Gastroesophageal sphincter (tissue), 4 donors: ENCODE measurements around the gene GRIP1. TPM values are rescaled to one million over a fixed set of nuclear protein-coding genes. Genes with fewer than 3 reads are reported as not detected.

Experiments used
- ATAC-seq: fragments of 150-250 bp; one replicate; pipeline ENCODE4 v1.9.1; 2016; ENCODE audit warnings: mild to moderate bottlenecking, moderate library complexity
- H3K27ac ChIP-seq, 4 donors: fragments of 200-600 bp; sonication (generic) in 3 of 4; 1 replicate in 3 of 4; 2 replicates in 1 of 4; pipeline ENCODE4 v1.5.1; 2016 to 2019
- H3K27me3 ChIP-seq: fragments of 200-600 bp; sonication (generic); one replicate; pipeline ENCODE4 v1.5.1; 2019
- H3K36me3 ChIP-seq, 2 donors: fragments of 200-600 bp; sonication (generic); one replicate each; pipeline ENCODE4 v1.5.1; 2019; ENCODE audit warnings: control low read depth in 1 of 2
- H3K4me1 ChIP-seq, 3 donors: fragments of 200-600 bp; sonication (generic); 1 replicate in 2 of 3; 2 replicates in 1 of 3; pipeline ENCODE4 v1.5.1; 2016 to 2019; ENCODE audit warnings: control low read depth in 2 of 3
- H3K4me3 ChIP-seq, 2 donors: fragments of 200-600 bp; sonication (generic); one replicate each; pipeline ENCODE4 v1.5.1; 2019; ENCODE audit warnings: mild to moderate bottlenecking in 1 of 2, moderate library complexity in 1 of 2
- H3K9me3 ChIP-seq, 3 donors: fragments of 200-600 bp; sonication (generic); one replicate each; pipeline ENCODE4 v1.5.1; 2017 to 2019; ENCODE audit warnings: control low read depth in 2 of 3
- EP300 ChIP-seq: sonication (generic); formaldehyde crosslinking; IDR thresholded peaks from one replicate; pipeline ENCODE4 v1.6.1; 2017; ENCODE audit warnings: antibody characterized with exemption, mild to moderate bottlenecking
- POLR2A ChIP-seq, 2 donors: fragments of 450-650 bp; IDR thresholded peaks; one replicate each; pipeline ENCODE4 v1.6.1; 2017; ENCODE audit warnings: antibody characterized with exemption in 2 of 2, mild to moderate bottlenecking in 2 of 2, moderate library complexity in 1 of 2
- POLR2AphosphoS5 ChIP-seq: sonication (generic); formaldehyde crosslinking; IDR thresholded peaks from one replicate; pipeline ENCODE4 v1.6.1; 2017; ENCODE audit warnings: antibody characterized with exemption
- WGBS, 2 donors: methylation state at CpG; one replicate each; pipeline ENCODE4 v1.1.5; 2018; ENCODE audit warnings: low coverage in 1 of 2; 5-methylcytosine and 5-hydroxymethylcytosine counted together
- total RNA-seq, 4 donors: library from RNA; depleted of rRNA; stranded (reverse); fragments of >200 nt; gene quantifications; one replicate each; pipeline ENCODE4 v1.1.0, GENCODE V29; 2016
- TF ChIP-seq, protein P1 (sequence below), 4 experiments: fragments of 200-600 bp in 2 of 4; fragments of 450-650 bp in 2 of 4; sonication (generic) in 1 of 4; IDR thresholded peaks; one replicate each; pipeline ENCODE4 v1.5.1; 2017 to 2019; ENCODE audit warnings: antibody characterized with exemption in 4 of 4, mild to moderate bottlenecking in 2 of 4, moderate library complexity in 2 of 4

GRIP1 gene
- total RNA-seq, 4 donors from 2014 or later, result 6.8 to 17.8 (median 11.6) TPM

DNA sequence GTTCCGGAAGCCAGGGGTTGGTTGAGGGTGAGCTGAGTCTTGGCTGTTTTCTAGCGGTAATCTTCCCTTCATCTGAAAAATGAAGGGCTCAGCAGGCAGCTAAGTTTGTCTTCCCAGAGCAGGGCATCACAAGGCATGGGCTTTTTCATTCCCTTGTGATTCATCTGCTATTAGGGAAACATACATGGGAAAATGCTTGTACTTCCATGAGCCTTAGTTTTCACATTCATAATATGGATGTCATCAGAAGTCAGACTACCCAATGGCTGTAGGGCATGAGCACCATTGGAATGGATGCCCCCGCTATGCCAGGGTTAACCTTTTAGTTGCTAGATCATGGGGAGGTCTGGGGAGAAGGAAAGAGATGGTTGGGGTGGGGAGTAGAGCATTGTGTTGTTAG is 357.9 kb downstream of the GRIP1 start:
- TF ChIP-seq POLR2AphosphoS5 (no peak), POLR2A (IDR thresholded peaks at IDR 0.05) (no peak), EP300 (no peak)
- TF ChIP-seq, protein P1, sequence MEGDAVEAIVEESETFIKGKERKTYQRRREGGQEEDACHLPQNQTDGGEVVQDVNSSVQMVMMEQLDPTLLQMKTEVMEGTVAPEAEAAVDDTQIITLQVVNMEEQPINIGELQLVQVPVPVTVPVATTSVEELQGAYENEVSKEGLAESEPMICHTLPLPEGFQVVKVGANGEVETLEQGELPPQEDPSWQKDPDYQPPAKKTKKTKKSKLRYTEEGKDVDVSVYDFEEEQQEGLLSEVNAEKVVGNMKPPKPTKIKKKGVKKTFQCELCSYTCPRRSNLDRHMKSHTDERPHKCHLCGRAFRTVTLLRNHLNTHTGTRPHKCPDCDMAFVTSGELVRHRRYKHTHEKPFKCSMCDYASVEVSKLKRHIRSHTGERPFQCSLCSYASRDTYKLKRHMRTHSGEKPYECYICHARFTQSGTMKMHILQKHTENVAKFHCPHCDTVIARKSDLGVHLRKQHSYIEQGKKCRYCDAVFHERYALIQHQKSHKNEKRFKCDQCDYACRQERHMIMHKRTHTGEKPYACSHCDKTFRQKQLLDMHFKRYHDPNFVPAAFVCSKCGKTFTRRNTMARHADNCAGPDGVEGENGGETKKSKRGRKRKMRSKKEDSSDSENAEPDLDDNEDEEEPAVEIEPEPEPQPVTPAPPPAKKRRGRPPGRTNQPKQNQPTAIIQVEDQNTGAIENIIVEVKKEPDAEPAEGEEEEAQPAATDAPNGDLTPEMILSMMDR (IDR thresholded peaks at IDR 0.05), result no peak
- 93 to 97% methylated on average over 3 of the region's 3 CpGs for WGBS, 2 donors

DNA sequence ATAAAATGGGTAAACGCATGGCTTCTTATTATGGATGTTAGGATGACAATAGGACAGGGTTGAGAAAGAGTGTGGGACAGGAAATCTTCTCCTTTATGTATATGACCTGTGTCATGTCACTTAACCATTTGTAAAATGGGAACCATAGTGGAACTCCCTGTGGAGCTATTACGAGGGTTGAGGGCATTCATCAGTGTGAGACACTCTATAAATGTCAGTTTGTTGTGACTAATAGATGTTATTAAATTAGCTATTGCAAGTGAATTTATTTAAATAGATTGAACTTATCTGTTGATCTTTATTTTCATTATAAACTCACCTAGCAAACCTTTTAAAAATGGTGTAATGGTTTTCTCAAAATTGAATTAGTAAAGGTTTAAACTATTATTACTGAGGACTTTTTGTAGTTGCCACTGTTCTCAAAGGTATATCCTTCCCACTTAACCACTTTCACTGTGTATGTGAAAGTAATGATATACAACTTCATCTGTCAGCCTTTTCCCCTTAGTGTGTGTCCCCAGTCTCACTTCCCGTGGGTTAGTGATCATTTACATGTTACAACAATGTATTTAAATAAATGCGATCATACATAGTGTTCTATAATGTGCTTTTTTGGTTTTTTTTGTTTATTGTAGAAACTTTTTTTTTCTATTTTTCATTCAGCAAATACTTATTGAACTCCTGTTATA is 359.5 kb downstream of the GRIP1 start:
- WGBS, 2 donors, result 84 to 85% methylated on average over 4 of the region's 4 CpGs
- Histone ChIP-seq H3K27ac (no peak overlapping the region), H3K4me1 (no peaks in the 10 kb centered on the region), H3K36me3 (peaks cover 0 to 32% of the 10 kb centered on the region in 2 donors), H3K9me3 (no peaks in the 10 kb centered on the region), H3K4me3 (no peak overlapping the region), H3K27me3 (no peaks in the 10 kb centered on the region)
- TF ChIP-seq POLR2AphosphoS5 (no peak), EP300 (no peak)
- ATAC-seq, result no peak

More for the DNA sequence above, 357.9 kb downstream of the GRIP1 start:
- Histone ChIP-seq H3K27ac (no peak overlapping the region), H3K36me3 (peaks cover 0 to 37% of the 10 kb centered on the region in 2 donors), H3K4me1 (no peaks in the 10 kb centered on the region), H3K9me3 (no peaks in the 10 kb centered on the region), H3K27me3 (no peaks in the 10 kb centered on the region), H3K4me3 (no peak overlapping the region)
- no peak for ATAC-seq

DNA sequence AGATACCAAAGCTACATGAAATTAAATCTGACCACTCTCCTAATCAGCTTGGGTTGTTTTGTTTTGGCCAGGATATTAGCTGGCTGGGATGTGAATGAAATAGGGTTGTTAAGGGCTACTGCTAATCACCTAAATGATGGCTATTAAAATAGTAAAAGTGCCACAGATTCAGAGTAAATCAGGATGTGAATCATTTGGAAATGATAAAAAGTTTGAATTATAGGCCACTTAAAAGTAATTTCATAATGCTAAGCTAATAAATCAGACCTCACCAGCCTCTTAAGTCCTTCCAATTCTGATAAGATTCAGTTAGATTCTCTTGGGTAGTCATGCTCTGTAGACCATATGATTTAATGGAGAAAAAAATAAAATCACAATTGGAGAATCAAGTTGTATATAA is 364.6 kb downstream of the GRIP1 start:
- ATAC-seq, result no peak
- H3K27ac ChIP-seq, result no peak overlapping the region
- no peak overlapping the region for H3K4me3 ChIP-seq
- H3K9me3 ChIP-seq, result no peaks in the 10 kb centered on the region
- no peaks in the 10 kb centered on the region for H3K4me1 ChIP-seq
- TF ChIP-seq POLR2A (IDR thresholded peaks at IDR 0.05) (no peak), EP300 (no peak), POLR2AphosphoS5 (no peak)
- TF ChIP-seq, protein P1 (IDR thresholded peaks at IDR 0.05), result no peak
- H3K27me3 ChIP-seq, result no peaks in the 10 kb centered on the region
- H3K36me3 ChIP-seq, result peaks cover 0 to 33% of the 10 kb centered on the region in 2 donors

DNA sequence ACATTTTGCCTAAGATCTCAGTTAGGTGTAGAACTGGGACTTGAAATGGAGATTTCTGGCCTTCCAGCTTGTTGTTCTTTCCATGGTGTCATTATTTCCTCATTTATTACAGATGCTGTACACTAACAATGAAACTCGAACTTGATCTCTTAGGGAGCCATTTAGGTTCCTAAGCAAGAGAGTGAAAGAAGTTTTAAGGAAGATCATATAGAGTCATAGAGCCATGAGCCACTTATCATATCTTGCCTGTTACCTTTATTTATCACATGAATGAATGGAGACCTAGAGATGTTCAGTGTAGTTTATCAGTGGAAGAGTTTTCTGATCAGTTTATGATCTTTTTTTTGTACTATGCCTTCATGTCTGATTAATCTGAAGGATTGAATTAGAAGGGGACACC is 366.7 kb downstream of the GRIP1 start:
- no peak for ATAC-seq
- H3K9me3 ChIP-seq, result no peaks in the 10 kb centered on the region
- TF ChIP-seq POLR2A (IDR thresholded peaks at IDR 0.05) (no peak), POLR2AphosphoS5 (no peak), EP300 (no peak)
- TF ChIP-seq, protein P1 (IDR thresholded peaks at IDR 0.05), result no peak
- WGBS, 2 donors, result 38% methylated on average over 1 of the region's 1 CpG
- H3K27ac ChIP-seq, result no peak overlapping the region
- no peaks in the 10 kb centered on the region for H3K4me1 ChIP-seq
- H3K4me3 ChIP-seq, result no peak overlapping the region
- peaks cover 0 to 32% of the 10 kb centered on the region in 2 donors for H3K36me3 ChIP-seq
- no peaks in the 10 kb centered on the region for H3K27me3 ChIP-seq

DNA sequence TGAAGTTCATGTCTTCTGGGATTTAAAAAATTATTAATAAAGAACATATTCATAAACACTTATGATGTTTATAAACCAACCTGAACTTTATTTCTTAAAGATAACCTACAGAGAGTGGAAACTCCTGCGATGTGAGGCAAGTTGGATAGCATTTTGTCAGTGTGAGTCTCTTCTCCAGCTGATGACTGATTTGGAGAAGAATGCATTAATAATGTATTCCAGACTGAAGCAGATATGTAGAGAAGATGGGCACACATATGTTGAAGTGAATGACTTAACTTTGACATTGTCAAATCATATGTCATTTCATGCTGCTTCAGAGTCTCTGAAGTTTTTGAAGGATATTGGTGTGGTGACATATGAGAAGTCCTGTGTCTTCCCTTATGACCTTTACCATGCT is 369.3 kb downstream of the GRIP1 start:
- peaks cover 0 to under 1% (median 0%) of the 10 kb centered on the region in 3 donors for H3K4me1 ChIP-seq
- TF ChIP-seq POLR2AphosphoS5, result no peak
- TF ChIP-seq POLR2A (IDR thresholded peaks at IDR 0.05), result no peak
- no peak for TF ChIP-seq EP300
- TF ChIP-seq, protein P1 (IDR thresholded peaks at IDR 0.05), result no peak
- WGBS, 2 donors, result 92 to 100% methylated on average over 1 of the region's 1 CpG
- H3K4me3 ChIP-seq, result no peak overlapping the region
- ATAC-seq, result no peak
- H3K27me3 ChIP-seq, result no peaks in the 10 kb centered on the region
- no peak overlapping the region for H3K27ac ChIP-seq
- H3K36me3 ChIP-seq, result peaks cover 0 to 23% of the 10 kb centered on the region in 2 donors
- no peaks in the 10 kb centered on the region for H3K9me3 ChIP-seq
